HEK293 (cell line): ENCODE data around the gene TFEC.

Source experiments
- CTCF ChIP-seq: fragments of 450-650 bp; formaldehyde crosslinking; IDR thresholded peaks from 2 replicates; pipeline ENCODE4 v1.5.1; 2016; ENCODE audit warnings: missing biosample characterization, missing genetic modification characterization
- ZBTB17 ChIP-seq: fragments of 450-650 bp; formaldehyde crosslinking; IDR thresholded peaks from 2 replicates; pipeline ENCODE4 v1.5.1; 2016; ENCODE audit warnings: missing biosample characterization, missing genetic modification characterization
- ZBTB48 ChIP-seq: fragments of 450-650 bp; formaldehyde crosslinking; IDR thresholded peaks from 2 replicates; pipeline ENCODE4 v1.5.1; 2016; ENCODE audit warnings: missing biosample characterization, missing genetic modification characterization
- ZEB2 ChIP-seq: fragments of 450-650 bp; formaldehyde crosslinking; IDR thresholded peaks from 2 replicates; pipeline ENCODE4 v1.5.1; 2016; ENCODE audit warnings: missing biosample characterization, missing genetic modification characterization
- ZNF274 ChIP-seq, 2 experiments: fragments of 200-500 bp in 1 of 2; fragments of 450-650 bp in 1 of 2; sonication (Bioruptor generic) in 1 of 2; formaldehyde crosslinking in 1 of 2; IDR thresholded peaks; 2 replicates each; pipeline versions ENCODE4 v1.5.1 to v1.6.1; 2014 to 2016; ENCODE audit warnings: borderline replicate concordance in 1 of 2, inconsistent platforms in 1 of 2, low read length in 1 of 2, missing biosample characterization in 1 of 2, missing genetic modification characterization in 1 of 2
- ZNF311 ChIP-seq: fragments of 450-650 bp; formaldehyde crosslinking; IDR thresholded peaks from 2 replicates; pipeline ENCODE4 v1.5.1; 2017; ENCODE audit warnings: missing biosample characterization, missing genetic modification characterization, borderline replicate concordance
- ZNF341 ChIP-seq: fragments of 450-650 bp; formaldehyde crosslinking; IDR thresholded peaks from 2 replicates; pipeline ENCODE4; 2016; ENCODE audit warnings: low read depth, missing biosample characterization, missing genetic modification characterization
- ZNF37A ChIP-seq: fragments of 450-650 bp; IDR thresholded peaks from 2 replicates; pipeline ENCODE4 v1.5.1; 2018; ENCODE audit warnings: missing biosample characterization, missing genetic modification characterization
- ZNF416 ChIP-seq: fragments of 450-650 bp; formaldehyde crosslinking; IDR thresholded peaks from 2 replicates; pipeline ENCODE4 v1.5.1; 2016; ENCODE audit warnings: missing biosample characterization, missing genetic modification characterization
- ZNF423 ChIP-seq: fragments of 450-650 bp; formaldehyde crosslinking; IDR thresholded peaks from 2 replicates; pipeline ENCODE4 v1.5.1; 2016; ENCODE audit warnings: missing biosample characterization, missing genetic modification characterization
- ZNF433 ChIP-seq: fragments of 450-650 bp; formaldehyde crosslinking; IDR thresholded peaks from 2 replicates; pipeline ENCODE4 v1.5.1; 2016; ENCODE audit warnings: missing biosample characterization, missing genetic modification characterization, low read depth
- ZNF558 ChIP-seq: fragments of 450-650 bp; formaldehyde crosslinking; IDR thresholded peaks from 2 replicates; pipeline ENCODE4 v1.5.1; 2016; ENCODE audit warnings: missing biosample characterization, missing genetic modification characterization
- ZNF704 ChIP-seq: fragments of 450-650 bp; formaldehyde crosslinking; IDR thresholded peaks from 2 replicates; pipeline ENCODE4 v1.5.1; 2016; ENCODE audit warnings: missing biosample characterization, missing genetic modification characterization

- no peak for TF ChIP-seq CTCF (tag by site-specific recombination)
- no peak for TF ChIP-seq ZNF423 (tag by site-specific recombination)
- no peak for TF ChIP-seq ZNF558 (tag by site-specific recombination)
- TF ChIP-seq ZNF37A (tag by site-specific recombination): no peak
- TF ChIP-seq ZNF341 (tag by site-specific recombination): no peak
- no peak for TF ChIP-seq ZNF274 (IDR thresholded peaks at IDR 0.05; ENCODE audit: low read length)
- TF ChIP-seq ZNF274 (tag by site-specific recombination; IDR thresholded peaks at IDR 0.05; ENCODE audit: borderline replicate concordance): no peak
- TF ChIP-seq ZNF433 (tag by site-specific recombination): no peak
- no peak for TF ChIP-seq ZNF311 (tag by site-specific recombination)
- no peak for TF ChIP-seq ZBTB17 (tag by site-specific recombination)
- TF ChIP-seq ZEB2 (tag by site-specific recombination): no peak
- no peak for TF ChIP-seq ZNF416 (tag by site-specific recombination)
- no peak for TF ChIP-seq ZBTB48
- TF ChIP-seq ZNF704 (tag by site-specific recombination): no peak
Measured at GRCh38 chr7:116052006-116052405, 21.4 kb upstream of the TFEC start.
